GM21360 (cell line): Measurements from ENCODE around the gene CHCHD4.

Experiments used
- ATAC-seq: cut with Tn5 transposase; IDR thresholded peaks from one replicate; pipeline ENCODE4 v1.9.1; 2021; ENCODE audit warnings: mild to moderate bottlenecking, moderate library complexity; ENCODE audit not compliant: unreplicated experiment

CHCHD4 gene

DNA sequence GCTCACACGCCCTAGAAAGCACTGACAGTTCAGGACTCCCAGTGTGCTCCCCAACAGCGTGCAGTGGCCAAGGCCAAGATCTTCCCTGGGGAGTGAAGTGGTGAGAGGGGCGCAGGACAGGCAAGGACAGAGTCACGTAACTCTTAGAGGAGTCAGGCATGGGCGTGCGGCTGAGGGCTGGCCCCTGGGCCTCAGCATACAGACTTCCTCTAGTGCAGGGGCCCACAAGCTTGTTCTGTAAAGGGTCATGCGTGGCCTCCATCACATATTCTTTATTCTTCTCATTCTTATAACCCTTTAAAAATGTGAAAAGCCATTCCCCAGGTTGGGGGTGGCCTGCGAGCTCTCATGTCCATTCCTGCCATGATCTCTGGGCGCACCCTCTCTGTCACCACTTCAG, 25.4 kb upstream of the CHCHD4 start:
- ATAC-seq, result no peak

DNA sequence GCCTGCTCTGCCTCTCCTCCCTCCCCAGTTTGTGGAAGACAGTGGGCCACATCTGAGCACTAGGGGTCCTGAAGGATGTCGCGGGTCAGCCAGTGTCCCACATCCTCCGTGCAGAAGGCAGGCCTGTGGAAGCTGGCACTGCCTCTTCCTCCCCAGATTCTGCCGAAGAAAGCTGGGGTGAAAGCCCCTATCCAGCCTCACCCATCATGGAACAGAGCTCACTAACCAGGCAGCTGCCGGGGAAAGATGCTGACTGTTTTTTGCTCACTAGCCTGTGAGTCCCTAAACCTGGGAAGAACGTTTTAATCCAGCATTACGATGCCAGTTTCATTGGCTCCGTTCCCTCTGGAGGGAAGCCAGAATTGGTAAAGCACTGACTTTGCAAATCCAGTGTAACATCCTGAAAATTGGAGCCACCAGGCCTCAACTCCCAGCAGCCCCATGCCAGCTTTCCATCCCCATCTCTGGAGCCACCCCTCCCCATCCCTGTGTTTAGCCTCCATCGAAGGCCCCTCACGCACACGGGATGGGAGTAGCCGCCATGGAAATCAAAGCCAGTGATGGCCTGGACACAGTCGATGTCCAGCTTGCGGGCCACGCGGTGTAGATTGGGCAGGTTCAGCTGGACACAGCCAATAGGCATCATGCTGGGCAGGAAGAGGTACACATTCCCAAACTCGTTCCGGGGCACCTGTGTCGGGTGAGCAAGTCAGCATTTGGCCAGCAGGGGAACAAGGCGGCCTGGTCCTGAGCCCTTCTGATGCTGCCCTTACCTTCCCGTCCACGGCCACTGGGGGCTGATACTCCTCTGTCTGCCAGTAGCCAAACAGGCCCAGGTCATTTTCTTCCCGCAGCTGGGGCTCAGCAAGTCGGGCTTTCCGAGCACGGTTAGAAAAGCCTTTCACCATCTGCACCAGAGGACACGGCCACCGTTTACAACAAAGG, 23.6 kb upstream of the CHCHD4 start:
- no peak for ATAC-seq

DNA sequence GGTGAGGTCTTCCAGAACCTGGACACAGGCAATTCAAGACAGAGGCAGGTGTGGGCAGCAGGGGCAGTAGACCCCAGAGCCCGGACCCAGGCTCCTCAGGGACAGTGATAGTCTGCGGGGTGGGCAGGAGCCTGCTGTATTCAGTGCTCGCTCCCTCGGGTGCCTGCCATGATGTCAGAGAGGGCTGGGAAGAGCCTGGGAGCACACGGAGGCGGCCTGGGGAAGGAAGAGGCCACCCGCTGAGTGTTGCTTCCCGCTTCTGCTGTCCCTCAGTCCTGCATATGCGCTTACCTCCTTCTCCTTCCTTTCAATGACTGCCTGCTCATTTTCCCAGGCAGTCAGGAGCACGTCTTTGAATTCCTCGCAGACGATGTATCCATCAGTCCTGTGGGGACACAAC, 22.9 kb upstream of the CHCHD4 start:
- ATAC-seq, result no peak

DNA sequence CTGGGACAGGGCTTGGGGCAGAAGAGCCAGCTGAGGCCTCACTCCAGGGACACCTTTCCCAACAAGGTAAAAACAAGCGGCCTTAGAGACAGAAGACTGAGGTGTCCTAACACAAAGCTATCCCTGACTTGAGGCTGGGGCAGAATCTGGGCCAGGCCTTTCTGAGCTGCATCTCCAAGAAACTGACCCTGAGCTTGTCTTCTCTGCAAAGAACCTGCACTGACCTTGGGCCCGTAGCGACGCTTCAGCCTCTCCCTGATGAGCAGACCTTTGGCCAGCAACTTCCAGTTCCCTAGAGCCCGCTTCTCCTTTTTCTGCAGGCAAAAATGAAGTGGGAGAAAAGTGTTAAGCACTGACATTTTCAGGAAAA, 22.4 kb upstream of the CHCHD4 start:
- no peak for ATAC-seq

DNA sequence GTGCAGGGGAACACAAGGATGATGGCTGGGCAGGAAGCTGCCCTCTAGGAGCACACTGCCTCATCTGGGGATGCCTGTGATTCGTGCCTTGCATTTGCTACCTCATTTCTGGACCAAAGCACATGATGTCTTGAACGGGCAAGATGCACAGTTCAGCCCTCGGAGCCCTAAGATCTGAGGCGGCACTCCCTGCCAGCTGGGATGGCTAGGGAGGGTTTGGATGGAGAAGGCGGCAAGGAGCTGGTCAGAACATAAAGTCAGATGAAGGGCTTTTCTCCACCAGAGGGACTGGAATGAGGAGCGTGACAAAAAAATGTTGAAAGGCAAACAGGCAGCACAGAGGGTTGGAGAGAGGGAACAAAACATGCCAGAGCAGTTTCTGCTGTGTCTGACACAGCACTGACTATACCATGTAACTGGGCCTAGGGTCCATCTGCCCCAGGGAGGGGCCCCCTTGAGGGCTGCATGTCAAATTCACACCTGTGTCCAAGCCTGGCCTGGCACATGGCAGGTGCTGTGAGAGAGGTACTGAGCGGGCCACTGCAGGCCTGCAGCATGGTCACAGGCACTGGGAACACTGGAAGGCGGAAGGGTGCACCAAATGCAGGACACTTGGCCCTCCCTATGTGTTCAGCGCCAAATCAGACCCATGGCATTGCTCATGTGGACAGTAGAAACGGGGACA, 21.9 kb upstream of the CHCHD4 start:
- ATAC-seq, result no peak

DNA sequence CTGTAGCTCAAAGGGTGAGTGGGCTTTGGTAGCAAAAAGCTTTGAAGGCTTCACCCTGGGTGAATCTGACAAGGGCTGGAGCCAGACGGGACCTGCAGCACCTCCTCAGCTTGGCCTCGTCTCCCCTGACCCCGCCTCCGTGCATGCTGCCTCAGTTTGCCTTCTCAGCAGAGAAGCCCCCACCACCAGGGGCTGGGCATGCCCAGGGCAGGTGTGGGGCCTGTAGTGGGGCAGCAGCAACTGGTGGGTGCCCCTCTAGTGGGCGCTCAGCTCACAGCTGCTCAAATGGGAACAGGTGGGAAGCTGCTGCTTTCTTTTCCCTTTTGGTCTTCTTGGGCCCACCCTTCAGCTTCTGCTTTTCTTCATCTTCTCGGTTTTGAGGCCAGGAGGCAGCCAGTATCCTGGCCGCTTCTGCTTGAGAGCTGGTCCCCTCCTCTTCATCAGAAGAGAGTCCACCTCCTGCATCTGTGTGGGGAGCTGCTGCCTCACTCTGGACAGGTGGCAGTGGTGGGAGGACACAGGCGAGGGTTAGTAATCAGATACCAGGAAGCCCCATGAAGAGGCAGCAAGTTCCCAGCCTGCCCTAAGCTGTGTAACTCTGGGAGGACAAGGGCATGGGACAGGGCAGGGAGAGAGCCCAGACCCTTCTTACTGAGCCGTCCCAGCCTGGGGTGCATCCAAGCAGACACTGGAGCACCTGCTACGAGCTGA, 21.2 kb upstream of the CHCHD4 start:
- ATAC-seq, result no peak

DNA sequence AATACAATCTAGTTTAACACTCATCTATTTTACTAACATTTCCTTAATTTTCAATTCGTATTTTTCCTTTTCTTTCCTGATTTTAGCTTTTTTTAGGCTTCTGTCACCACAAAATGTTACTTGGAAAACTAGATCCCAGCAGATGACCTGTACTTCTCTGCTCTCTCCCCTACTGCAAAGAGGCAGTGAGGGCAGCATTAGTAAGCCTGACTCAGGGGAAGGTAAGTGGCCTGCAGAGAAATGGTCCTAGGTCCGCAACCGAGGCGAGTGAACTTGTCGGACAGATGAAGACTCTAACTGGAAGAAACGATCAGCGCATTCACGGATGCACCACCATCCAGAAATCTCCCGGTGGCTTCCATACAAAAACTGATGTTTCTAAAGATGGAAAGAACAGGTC, 20.6 kb upstream of the CHCHD4 start:
- no peak for ATAC-seq

DNA sequence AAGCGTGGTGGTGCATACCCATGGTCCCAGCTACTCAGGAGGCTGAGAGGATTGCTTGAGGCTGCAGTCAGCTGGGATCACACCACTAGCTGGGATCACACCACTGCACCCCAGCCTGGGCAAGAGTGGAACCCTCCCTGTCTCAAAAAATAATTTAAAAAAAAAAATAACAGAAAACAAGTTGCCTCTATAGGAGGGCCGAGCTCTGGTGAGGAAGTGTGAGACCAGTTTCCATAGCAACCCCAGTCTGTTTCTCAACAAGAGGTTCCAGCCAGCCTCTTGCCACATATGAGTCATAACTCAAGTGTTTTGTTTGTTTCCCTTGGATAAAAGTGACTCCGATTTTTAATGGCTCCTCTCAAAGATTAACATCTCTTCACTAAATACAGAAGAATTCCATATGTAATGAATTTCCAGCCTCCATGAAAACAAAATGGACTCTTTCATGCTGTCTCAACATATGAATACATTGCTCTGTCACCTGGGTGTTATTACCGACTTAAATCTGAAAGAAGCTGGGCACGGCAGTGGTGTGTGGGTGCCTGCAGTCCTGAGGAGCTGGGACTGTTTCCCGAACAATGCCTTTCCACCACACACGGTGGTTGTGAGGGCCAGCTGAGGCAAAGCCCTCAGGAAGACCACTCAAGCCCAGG, 19.9 kb upstream of the CHCHD4 start:
- ATAC-seq, result peak; percentile 94

DNA sequence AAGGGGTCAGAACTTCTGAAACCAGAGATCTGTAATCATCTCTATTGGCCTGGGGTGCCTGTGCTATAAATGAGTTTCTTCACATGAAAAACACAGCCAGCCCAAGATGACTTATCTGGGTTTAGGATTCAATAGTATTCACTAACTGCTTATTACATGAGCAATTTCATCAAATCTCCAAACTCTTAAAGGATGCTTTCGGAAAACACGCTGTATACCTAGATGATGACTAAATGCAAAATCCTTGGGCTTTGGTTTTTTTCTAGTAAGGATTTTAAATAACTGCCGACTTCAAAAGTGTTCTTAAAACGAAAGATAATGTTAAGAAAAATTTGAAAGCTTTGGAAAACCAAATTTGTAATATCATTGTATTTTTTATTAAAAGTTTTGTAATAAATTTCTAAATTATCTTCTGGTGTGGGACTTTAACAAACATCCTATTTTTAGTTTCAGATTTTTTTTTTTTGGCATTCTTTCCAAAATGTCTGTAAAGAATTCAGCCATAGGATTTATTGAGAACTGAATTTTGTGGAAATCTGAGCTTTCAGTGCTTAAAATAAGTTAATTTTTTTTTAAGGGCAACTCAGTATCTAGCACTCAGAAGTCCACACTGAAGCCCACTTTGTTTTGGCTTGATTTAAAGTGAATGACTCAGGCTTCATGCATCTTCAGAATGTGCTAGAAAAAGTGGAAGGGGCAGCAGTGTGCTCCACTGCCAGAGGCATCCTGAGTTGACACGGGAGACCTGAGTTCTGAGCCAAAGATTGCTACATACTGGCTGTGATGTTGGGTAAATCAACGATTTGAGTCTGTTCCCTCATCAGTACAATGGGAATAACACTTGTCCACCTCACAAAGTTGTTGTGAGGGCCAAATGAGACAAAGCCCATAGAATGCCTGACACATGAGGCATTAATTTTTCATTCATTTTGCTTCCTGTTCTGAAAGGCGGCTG, 18.9 kb upstream of the CHCHD4 start:
- ATAC-seq, result no peak

DNA sequence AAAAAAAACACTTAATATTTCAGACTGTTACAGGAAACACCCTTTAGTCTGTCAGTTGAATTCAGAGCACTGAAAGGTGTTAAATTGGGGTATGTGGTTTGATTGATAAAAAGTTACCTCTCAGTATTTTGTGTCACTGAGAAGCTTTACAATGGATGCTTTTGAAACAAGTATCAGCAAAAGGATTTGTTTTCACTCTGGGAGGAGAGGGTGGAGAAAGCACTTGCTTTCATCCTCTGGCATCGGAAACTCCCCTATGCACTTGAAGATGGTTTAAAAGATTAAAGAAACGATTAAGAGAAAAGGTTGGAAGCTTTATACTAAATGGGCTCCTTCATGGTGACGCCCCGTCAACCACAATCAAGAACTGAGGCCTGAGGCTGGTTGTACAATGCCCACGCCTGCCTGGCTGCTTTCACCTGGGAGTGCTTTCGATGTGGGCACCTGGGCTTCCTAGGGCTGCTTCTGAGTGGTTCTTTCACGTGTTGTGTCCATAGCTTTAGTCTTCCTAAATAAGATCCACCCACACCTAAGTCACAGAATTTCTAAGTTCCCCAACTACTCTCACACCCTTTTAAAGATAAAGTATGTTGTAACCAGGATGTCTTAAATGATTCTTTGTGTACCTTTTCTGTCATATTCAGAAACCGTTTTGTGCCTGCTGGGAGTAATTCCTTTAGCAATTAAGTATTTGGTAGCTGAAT, 18.0 kb upstream of the CHCHD4 start:
- no peak for ATAC-seq

DNA sequence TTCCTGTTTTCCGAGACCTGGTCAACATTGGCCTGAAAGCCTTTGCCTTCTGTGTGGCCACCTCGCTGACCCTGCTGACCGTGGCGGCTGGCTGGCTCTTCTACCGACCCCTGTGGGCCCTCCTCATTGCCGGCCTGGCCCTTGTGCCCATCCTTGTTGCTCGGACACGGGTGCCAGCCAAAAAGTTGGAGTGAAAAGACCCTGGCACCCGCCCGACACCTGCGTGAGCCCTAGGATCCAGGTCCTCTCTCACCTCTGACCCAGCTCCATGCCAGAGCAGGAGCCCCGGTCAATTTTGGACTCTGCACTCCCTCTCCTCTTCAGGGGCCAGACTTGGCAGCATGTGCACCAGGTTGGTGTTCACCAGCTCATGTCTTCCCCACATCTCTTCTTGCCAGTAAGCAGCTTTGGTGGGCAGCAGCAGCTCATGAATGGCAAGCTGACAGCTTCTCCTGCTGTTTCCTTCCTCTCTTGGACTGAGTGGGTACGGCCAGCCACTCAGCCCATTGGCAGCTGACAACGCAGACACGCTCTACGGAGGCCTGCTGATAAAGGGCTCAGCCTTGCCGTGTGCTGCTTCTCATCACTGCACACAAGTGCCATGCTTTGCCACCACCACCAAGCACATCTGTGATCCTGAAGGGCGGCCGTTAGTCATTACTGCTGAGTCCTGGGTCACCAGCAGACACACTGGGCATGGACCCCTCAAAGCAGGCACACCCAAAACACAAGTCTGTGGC, 17.1 kb upstream of the CHCHD4 start:
- no peak for ATAC-seq

DNA sequence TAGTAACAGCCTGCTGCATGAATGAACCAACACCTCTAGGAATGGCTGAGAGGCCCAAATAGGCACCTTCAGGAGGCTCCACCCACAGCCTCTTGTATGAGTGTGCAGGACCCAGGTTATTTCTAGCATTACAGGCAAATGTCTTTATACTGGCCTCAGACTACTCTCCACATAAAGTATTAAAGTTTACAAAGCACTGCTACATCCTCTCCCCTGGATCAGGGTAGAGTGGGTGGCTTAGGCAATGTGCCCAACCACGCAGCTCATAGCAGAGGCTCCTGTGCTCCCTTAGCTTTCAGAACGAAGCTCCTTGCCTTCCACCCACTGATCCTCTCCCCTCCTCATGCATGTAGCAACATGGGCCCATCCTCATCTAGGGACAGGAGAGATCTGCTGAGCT, 16.5 kb upstream of the CHCHD4 start:
- ATAC-seq, result no peak

DNA sequence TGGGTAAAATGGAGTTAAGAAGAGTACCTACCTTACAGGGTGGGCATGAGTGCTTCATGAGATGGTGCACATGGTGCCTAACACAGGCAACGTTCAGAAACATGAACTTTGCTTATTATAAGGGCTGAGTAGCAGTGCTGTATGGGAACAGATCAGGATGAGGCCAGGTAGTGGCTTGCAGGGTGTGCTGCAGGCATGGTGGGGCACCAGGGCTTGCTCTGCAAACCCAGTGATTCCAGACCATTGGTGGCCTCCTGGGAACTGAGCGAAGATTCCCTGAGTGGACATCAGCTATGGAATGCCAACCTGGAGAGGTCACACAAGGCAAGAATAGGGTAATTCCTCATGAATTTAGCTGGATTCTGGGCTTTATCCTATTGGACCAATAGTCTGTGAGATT, 16.0 kb upstream of the CHCHD4 start:
- ATAC-seq, result no peak

DNA sequence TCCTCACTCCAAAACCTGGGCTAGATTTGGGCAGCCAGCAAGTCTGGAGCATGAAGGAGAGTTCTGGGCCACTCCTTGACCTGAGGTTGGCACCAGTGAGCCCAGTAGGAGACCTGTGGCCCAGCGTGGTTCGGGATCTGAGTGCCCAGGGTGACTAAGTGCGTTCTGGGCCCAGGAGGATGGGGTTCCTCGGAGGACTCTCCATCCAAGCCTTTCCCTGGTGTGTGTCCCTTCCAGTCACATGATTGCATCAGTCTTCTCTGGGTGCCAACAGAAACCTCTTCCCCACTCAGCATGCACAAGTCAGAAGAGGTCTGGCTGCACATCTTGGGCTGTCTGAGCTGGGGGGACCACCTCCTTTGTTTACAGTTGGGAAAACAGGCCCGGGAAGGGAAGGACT, 15.1 kb upstream of the CHCHD4 start:
- ATAC-seq, result no peak

DNA sequence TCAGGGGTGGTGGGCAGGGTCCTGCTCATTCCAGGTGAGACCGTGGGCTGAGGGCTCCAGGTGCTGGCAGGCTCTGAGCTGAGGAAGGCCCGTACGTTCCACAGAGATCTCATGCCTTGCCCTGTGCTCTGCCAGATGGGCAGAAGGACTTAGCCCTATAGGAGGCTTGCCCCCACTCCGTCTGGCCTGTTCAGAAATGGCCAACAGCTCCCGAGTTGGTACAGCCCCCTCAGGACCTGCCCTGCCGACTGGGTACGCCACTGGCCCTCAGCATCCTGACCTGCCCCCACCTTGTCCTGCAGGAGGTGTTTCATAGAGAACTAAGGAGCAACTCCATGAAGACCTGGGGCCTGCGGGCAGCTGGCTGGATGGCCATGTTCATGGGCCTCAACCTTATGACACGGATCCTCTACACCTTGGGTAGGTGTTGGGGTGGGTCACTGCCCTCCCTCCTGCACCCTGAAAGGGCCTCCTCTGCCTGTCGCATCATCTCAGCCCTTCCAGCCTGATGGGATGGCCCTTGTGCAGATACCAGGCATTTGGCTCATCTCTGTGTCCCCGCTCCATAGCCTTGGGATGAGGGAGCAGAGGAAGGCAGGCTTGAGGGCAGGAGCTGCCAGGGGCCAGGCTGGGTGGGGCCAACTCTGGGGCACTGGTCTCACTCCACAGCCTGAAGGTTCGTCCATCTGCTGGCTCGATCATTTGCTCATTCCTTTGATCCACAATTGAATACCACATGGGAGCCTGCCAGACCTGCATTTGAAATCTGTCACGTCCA, 14.4 kb upstream of the CHCHD4 start:
- ATAC-seq, result no peak

DNA sequence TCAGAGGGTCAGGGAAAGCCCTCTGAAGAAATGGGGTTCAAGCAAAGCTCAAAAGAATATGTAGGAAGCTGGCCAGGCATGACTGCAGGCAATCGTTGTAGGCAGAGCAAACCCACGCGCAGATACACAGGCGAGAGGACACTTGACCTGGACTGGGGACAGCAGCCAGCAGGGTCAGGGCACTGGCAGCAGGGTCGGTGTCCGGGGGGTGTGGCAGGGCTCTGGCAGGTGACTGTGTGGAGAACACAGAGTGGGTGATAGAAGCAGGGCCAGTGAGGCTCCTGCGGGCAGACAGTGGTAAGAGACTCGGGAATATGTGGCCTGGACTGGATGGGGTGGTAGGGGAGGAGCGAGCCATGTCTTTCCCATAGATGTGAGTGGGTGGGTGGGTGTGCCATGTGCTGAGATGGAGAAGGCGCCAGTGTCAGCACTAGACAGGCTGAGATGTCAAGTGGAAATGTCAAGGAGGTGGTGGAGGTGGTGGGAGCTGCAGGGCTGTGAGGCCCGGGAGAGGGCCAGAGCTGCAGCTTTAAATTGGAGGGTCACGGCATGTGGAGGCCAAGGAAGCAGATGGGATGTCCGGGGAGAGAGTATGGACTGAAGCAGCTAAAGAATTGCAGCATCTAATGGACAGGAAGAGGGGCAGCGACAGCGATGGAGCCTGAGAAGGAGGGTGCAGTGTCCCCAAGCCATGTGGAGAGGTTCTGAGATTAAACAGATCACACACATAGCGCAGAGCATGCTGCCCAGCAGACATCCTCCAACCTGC, 13.6 kb upstream of the CHCHD4 start:
- ATAC-seq, result no peak

DNA sequence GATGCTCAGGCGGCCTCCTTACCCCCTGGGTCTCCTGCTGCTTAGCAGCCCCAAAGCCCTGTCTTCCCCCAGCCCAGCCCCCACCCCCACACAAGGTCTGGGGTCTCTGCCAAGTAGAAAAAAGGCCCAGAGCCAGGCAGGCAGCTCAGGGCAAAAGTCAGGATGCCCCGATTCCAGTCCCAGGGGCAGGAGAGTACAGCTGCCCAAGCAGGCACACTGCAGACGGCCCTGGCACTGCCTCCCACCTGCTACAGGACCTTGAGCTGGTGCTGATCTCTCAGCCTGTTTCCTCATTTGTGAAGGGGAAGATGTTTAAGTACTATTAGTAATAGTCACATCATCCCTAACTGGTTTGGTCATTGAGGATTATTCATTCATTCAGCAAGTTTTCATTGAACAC, 12.8 kb upstream of the CHCHD4 start:
- no peak for ATAC-seq
